ENCODE measurements around the gene CCL1.

GRCh38 chr17:34370997-34371395, 8.0 kb upstream of the CCL1 start:
- no peak for TF ChIP-seq GATA3 (IDR thresholded peaks at IDR 0.05; ENCODE audit: low read depth, low read length)
- no peak for TF ChIP-seq GATA2 (IDR thresholded peaks at IDR 0.05; ENCODE audit: low read depth, low read length)

Data from SH-SY5Y (cell line).